Immature natural killer cell (primary cell): Measurements from ENCODE around the gene IGSF6. TPM values are rescaled to one million over a fixed set of nuclear protein-coding genes. Genes with fewer than 3 reads are reported as not detected.
"Not testable (repeated sequence)": the region's sequence is repeated elsewhere in the genome, so short reads cannot be mapped to it uniquely, and the experiment has no call there.

Experiments
- DNase-seq, 3 donors: peaks; one replicate each; pipeline ENCODE4 v3.0.0; 2022; ENCODE audit warnings: mixed read lengths in 1 of 3
- H3K27ac Mint-ChIP-seq, 6 donors: one replicate each; pipeline ENCODE4 v1.8.0; 2020; ENCODE audit warnings: mixed read lengths in 6 of 6, mild to moderate bottlenecking in 5 of 6, inconsistent platforms in 4 of 6, moderate library complexity in 3 of 6
- H3K27me3 Mint-ChIP-seq, 3 donors: one replicate each; pipeline ENCODE4 v1.8.0; 2020 to 2021; ENCODE audit warnings: low read depth in 3 of 3, mild to moderate bottlenecking in 3 of 3, mixed read lengths in 3 of 3, moderate library complexity in 3 of 3, inconsistent platforms in 1 of 3
- H3K36me3 Mint-ChIP-seq, 3 donors: one replicate each; pipeline ENCODE4 v1.8.0; 2020; ENCODE audit warnings: mixed read lengths in 3 of 3, inconsistent platforms in 2 of 3, mild to moderate bottlenecking in 2 of 3
- H3K4me1 Mint-ChIP-seq, 2 donors: one replicate each; pipeline ENCODE4 v1.8.0; 2020; ENCODE audit warnings: inconsistent platforms in 2 of 2, mild to moderate bottlenecking in 2 of 2, mixed read lengths in 2 of 2, moderate library complexity in 1 of 2
- H3K4me3 Mint-ChIP-seq, 5 donors: one replicate each; pipeline ENCODE4 v1.8.0; 2020; ENCODE audit warnings: mild to moderate bottlenecking in 5 of 5, mixed read lengths in 5 of 5, inconsistent platforms in 3 of 5, moderate library complexity in 3 of 5
- H3K9me3 Mint-ChIP-seq, 6 donors: one replicate each; pipeline ENCODE4 v1.8.0; 2020; ENCODE audit warnings: mild to moderate bottlenecking in 6 of 6, mixed read lengths in 6 of 6, inconsistent platforms in 4 of 6, moderate library complexity in 3 of 6
- polyA plus RNA-seq, 3 donors: library from polyadenylated mRNA; unstranded; fragments of 300-500 nt; fragmentation: Illumina TruSeq; gene quantifications; one replicate each; pipeline ENCODE4 v1.2.3, GENCODE V29; 2021

IGSF6 gene
- polyA plus RNA-seq, 3 donors from 2014 or later, result 1.2 to 5.3 (median 5.2) TPM

DNA sequence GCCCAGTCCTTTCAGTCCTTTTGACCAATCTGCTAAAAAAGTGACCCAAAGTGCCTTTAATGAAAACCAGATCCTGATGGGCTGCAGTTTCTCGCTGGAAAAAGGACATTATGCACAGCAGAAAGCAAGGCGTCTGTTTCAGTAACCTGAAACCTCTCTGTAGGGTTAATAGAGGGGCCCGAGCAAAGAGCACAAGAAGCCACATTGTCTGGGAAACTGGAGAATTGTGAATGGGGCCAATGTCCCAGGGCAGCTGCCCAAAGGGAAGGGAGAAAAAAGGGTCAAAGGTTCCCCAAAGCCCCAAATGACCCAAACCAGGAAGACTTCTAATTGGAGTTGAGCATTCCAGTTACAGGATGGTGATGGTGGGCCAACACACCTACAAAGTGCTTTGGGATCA, 14.4 kb upstream of the IGSF6 start:
- Mint-ChIP-seq H3K9me3 (no peaks in the 10 kb centered on the region), H3K4me3 (no peak overlapping the region), H3K36me3 (peaks cover 0 to 8% (median 2%) of the 10 kb centered on the region in 3 donors), H3K4me1 (peaks cover 2 to 6% of the 10 kb centered on the region in 2 donors), H3K27ac (no peak overlapping the region), H3K27me3 (peaks cover 4 to 6% (median 4%) of the 10 kb centered on the region in 3 donors)
- no peak for DNase-seq

DNA sequence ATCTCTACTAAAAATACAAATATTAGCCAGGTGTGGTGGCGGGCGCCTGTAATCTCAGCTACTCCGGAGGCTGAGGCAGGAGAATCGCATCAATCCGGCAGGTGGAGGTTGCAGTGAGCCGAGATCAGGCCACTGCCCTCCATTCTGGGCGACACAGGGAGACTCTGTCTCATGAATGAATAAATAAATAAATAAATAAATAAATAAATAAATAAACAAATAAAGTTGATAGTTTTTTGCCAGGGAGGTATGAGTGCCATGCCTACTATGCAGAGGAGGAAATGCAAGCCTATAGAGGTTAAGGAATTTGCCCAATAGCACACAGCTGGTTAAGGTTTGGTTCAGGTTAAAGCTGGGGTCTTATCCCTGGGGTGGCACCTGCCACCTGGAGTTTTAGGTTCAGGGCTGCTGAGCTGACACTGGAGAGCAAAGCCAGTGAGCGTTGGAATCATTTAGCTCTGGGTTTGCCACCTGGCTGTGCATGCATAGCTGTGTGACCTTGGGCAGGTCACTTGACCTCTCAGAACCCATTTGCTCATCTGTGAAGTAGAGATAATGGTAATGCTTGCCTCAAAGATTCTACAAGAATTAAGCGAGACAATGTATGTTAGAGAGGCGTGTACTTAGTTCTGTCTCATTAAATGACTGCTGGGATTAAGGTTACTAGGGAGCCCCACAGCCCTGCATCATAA, 12.5 kb upstream of the IGSF6 start:
- Mint-ChIP-seq H3K36me3 (peaks cover 0 to 3% (median 2%) of the 10 kb centered on the region in 3 donors), H3K4me1 (peaks cover 13 to 16% of the 10 kb centered on the region in 2 donors), H3K9me3 (no peaks in the 10 kb centered on the region), H3K27me3 (peaks cover 3 to 4% (median 4%) of the 10 kb centered on the region in 3 donors), H3K27ac (no peak overlapping the region), H3K4me3 (no peak overlapping the region)
- DNase-seq, result no peak

DNA sequence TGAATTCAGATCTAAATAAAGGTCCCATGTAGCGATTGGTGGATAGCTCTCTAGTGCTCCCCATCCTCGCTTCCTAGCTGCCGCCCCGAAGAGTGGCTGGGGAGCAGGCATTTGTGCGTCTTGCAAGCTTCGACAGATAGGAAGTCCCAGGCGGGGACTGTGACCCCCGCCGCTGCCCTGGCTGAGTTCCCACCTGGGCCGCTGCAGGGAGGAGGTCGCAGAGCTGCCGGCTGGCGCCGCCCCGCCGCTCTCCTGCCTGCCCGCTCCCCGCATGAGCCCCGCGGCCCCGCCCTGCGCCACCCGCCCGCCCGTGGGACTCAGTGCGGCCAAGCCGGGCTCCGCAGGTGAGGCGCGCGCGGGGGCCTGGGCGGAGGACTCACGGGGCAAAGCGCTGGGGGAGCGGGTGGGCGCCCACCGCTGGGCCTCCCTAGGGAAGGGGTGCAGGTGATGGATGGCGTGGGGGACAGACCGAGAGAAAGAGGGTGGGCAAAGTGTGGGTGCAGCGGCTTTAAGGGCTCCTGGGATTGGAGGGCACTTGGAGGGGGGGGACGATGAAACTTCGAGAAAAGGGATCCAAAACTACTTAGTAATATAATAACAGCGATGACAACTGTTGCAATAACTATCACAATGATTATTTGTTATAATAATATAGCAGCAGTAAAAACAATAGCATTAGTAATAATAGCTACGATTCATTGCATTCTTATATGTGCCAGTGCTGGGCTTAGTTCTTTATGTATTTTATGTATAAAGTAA, 11.7 kb upstream of the IGSF6 start, which contains the start of gene OTOA:
TSS of gene OTOA (plus strand) at position 80 of the 759 bp plus-strand sequence. CDS start 14,547 bp downstream, outside the sequence.
- peaks cover 3 to 4% (median 4%) of the 10 kb centered on the region in 3 donors for H3K27me3 Mint-ChIP-seq
- H3K9me3 Mint-ChIP-seq, result no peaks in the 10 kb centered on the region
- peaks cover 13 to 16% of the 10 kb centered on the region in 2 donors for H3K4me1 Mint-ChIP-seq
- peak within 1 kb of the TSS in 1 of 6 donors; percentile 5 for H3K27ac Mint-ChIP-seq
- no peak for DNase-seq
- peaks cover 0 to 2% (median 0%) of the 10 kb centered on the region in 3 donors for H3K36me3 Mint-ChIP-seq
- H3K4me3 Mint-ChIP-seq, result peak within 1 kb of the TSS; percentile 51 to 77 (median 68)

DNA sequence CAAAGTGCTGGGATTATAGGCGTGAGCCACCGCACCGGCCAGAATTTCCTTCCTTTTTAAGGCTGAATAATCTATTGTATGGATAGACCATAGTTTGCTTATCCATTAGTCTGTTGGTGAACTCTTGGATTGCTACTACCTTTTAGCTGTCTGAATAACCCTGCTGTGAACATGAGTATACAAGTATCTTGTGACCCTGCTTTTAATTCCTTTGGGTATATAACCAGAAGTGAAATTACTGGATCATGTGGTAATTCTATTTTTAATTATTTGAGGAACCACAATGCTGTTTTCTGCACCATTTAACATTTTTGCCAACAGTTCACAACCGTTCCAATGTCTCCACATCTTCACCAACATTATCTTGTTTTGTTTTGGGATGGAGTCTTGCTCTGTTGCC, 6.7 kb upstream of the IGSF6 start:
- Mint-ChIP-seq H3K4me1 (peaks cover 33 to 36% of the 10 kb centered on the region in 2 donors), H3K4me3 (no peak overlapping the region), H3K9me3 (no peaks in the 10 kb centered on the region), H3K27ac (peak overlapping the region in 1 of 6 donors; percentile 28), H3K27me3 (peaks cover 0 to 4% (median under 1%) of the 10 kb centered on the region in 3 donors), H3K36me3 (peaks cover 5 to 7% (median 6%) of the 10 kb centered on the region in 3 donors)
- no peak for DNase-seq

DNA sequence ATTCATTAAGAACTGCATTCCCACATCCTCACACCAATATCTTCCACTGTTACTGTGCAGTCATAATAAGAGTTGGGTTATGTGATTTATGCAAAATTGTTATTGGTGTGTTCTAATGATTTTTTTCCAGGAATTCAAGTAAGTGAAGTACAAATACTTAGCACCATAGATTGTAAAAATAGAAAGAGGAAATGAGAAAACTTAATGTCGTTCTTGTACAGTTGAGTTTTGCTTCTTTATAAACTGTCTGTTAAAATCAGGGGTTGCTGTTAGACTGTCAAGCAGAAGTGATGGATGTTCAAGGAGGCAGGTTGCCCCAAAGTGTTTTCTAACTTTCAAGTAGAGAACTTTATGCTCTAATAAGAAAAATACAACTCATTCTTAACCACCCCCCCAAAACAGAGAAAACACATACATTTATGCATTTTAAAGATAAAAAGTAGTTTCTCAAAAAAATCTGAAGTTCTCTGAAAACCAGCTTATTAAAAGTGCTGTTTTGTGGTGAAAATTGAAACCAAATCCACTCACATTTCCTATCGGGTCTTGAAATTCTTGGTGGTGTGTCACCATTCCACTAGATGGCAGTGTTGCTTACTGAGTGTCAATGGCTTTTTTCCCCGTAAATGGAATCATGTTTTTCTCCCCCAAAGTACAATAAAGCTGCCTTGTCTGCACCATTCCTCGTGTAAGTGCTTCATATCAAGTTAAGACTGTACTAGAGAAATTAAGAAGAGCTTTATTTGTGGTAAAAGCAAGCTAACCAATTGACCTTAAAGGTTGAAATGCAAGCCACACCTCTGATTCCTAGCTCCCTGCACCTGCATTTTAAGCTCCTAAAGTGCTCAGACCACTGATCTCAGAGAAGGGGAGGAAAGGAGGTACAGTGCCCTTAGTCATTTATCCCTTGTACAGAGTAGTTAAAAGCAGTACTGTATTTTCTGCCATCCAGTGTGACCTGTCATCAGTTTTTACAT, 4.7 kb upstream of the IGSF6 start:
- DNase-seq, result peak; percentile 50 to 63 (median 61)
- Mint-ChIP-seq H3K27me3 (peaks cover 0 to 2% (median 0%) of the 10 kb centered on the region in 3 donors), H3K36me3 (peaks cover 5 to 7% (median 6%) of the 10 kb centered on the region in 3 donors), H3K27ac (peak overlapping the region; percentile 48 to 83 (median 67)), H3K4me1 (peaks cover 34 to 36% of the 10 kb centered on the region in 2 donors), H3K4me3 (peak overlapping the region; percentile 15 to 78 (median 50)), H3K9me3 (no peaks in the 10 kb centered on the region)

DNA sequence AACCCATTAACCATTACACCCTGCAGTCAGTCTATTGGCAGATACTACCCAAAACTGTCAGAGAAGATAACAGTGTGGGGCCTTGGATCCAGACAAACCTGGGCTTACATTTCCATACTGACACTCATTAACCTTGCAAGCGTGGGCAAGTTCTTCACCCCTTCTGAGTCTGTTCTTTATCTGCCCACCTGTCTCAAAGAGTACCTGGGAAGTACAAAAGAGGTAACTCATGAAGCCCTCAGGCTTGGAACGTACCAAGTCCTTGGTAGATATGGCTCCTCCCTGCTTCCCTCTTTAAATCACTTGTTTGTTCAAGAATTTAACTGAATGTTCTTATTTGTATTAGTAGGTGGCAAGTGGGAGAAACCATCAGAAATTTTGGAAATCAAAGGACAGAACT, 2.5 kb upstream of the IGSF6 start:
- no peaks in the 10 kb centered on the region for H3K9me3 Mint-ChIP-seq
- H3K4me1 Mint-ChIP-seq, result peaks cover 23 to 26% of the 10 kb centered on the region in 2 donors
- H3K27ac Mint-ChIP-seq, result peak overlapping the region in 2 of 6 donors; percentile 12 to 32
- H3K27me3 Mint-ChIP-seq, result peaks cover 0 to 2% (median 0%) of the 10 kb centered on the region in 3 donors
- peaks cover 5 to 7% (median 6%) of the 10 kb centered on the region in 3 donors for H3K36me3 Mint-ChIP-seq
- no peak overlapping the region for H3K4me3 Mint-ChIP-seq
- DNase-seq, result no peak

DNA sequence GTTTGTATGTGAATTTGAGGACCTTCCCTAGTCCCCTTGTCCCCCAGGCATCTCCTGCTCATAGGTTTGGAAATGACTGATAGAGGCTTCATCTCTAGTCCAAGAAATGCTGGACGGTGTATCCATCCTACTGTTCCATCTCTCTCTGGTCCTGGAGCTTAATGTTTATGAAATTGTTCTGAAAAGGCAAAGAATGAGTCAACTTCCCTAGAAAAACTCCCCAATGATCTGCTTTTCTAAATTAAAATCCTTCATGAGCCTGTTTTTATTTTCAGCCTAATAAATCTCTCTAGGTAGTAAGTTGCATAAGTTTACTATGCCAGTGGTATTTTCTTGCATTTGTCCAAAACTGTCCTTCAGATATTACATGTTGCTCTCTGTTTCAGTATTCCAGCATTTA, 2.1 kb upstream of the IGSF6 start:
- H3K27me3 Mint-ChIP-seq, result peaks cover 0 to 2% (median 0%) of the 10 kb centered on the region in 3 donors
- H3K4me1 Mint-ChIP-seq, result peaks cover 23 to 26% of the 10 kb centered on the region in 2 donors
- H3K27ac Mint-ChIP-seq, result peak overlapping the region in 3 of 6 donors; percentile 12 to 31 (median 15)
- no peak overlapping the region for H3K4me3 Mint-ChIP-seq
- peaks cover 5 to 7% (median 6%) of the 10 kb centered on the region in 3 donors for H3K36me3 Mint-ChIP-seq
- H3K9me3 Mint-ChIP-seq, result no peaks in the 10 kb centered on the region
- DNase-seq, result no peak

DNA sequence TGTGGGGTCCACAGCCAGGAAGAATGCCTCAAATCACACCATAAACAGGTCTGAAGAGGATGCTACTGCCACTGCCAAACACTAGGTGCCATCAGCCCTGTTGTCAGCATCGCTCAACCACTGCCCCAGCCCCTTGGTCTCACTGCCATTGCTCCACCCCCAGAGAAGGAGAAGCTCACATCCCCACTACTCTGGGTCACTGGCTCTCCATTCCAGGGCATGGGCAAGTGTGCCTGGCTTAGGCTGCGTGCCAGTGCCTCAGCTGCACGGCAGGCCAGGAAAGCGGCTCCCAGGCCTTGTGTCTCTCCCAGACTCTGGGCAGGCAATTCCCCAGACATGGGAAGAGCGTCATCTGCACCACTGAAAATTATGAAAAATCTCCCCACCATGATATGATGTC, 1.2 kb upstream of the IGSF6 start:
- Mint-ChIP-seq H3K9me3 (no peaks in the 10 kb centered on the region), H3K4me3 (no peak overlapping the region), H3K27me3 (peaks cover 0 to 2% (median 0%) of the 10 kb centered on the region in 3 donors), H3K27ac (no peak overlapping the region), H3K4me1 (peaks cover 26 to 30% of the 10 kb centered on the region in 2 donors), H3K36me3 (peaks cover 5 to 7% (median 6%) of the 10 kb centered on the region in 3 donors)
- no peak for DNase-seq

DNA sequence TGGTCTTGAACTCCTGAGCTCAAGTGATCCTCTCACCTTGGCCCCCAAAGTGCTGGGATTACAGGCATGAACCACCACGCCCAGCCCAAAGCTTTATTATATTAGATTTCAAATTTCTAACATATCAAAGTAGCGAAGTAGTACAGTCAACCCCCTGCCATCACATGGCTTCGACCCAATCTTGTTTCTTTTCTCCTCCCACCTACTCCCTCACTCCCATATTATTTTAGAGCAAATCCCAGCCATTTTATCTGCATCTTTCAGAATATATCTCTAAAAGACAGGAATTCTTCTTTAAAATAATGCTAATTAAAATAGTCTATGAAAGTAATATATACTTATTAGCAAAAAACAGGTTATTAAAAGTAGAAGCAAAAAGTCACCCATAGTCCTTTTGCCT, 893 bp downstream of the IGSF6 start:
- Mint-ChIP-seq H3K4me1 (peaks cover 27 to 33% of the 10 kb centered on the region in 2 donors), H3K9me3 (no peaks in the 10 kb centered on the region), H3K36me3 (peaks cover 0 to 7% (median 5%) of the 10 kb centered on the region in 3 donors), H3K4me3 (no peak overlapping the region), H3K27me3 (peaks cover 2 to 6% (median 5%) of the 10 kb centered on the region in 3 donors), H3K27ac (peak overlapping the region in 3 of 6 donors; percentile 18 to 52 (median 51))
- DNase-seq, result no peak

DNA sequence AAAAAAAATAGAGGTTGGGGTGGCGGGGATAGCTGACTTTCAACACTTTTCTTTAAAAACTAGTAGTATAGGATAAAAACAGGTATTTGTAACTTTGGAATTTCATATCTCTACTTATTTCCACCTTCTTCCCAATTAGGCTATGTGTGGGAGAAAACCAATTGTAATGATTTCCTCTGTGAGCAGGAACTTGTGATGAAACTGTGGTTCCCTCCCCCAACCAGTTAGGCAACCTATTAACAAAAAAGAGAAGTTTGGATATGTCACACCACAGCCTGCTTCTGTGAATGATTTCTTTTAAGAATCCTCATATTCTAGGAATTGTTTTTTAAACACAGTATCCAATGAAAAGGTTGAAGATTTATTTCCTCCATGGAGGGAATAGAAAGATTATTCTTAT, 1.9 kb downstream of the IGSF6 start:
- no peak overlapping the region for H3K4me3 Mint-ChIP-seq
- H3K27me3 Mint-ChIP-seq, result peaks cover 3 to 8% (median 8%) of the 10 kb centered on the region in 3 donors
- H3K36me3 Mint-ChIP-seq, result peaks cover 0 to 5% (median 4%) of the 10 kb centered on the region in 3 donors
- no peaks in the 10 kb centered on the region for H3K9me3 Mint-ChIP-seq
- peak overlapping the region in 2 of 6 donors; percentile 30 to 36 for H3K27ac Mint-ChIP-seq
- H3K4me1 Mint-ChIP-seq, result peaks cover 34 to 40% of the 10 kb centered on the region in 2 donors
- DNase-seq, result no peak

DNA sequence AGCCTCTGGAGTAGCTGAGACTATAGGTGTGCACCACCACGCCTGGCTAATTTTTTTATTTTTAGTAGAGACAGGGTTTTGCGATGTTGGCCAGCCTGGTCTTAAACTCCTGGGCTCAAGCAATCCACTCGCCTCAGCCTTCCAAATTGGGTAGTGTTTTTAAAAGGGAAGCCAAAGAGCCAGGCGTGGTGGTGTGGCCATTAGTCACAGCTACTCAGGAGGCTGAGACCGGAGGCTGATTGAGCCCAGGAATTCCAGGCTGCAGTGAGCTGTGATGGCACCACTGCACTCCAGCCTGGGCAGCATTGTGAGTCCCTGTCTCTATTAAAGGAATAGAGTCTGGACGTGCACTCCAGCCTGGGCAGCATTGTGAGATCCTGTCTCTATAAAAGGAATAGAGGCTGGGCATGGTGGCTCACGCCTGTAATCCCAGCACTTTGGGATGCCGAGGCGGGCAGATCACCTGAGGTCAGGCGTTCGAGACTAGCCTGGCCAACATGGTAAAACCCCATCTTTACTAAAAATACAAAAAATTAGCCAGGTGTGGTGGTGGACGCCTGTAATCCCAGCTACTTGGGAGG, 2.5 kb downstream of the IGSF6 start:
- H3K4me1 Mint-ChIP-seq, result peaks cover 40 to 46% of the 10 kb centered on the region in 2 donors
- peaks cover 6 to 12% (median 11%) of the 10 kb centered on the region in 3 donors for H3K27me3 Mint-ChIP-seq
- not testable (repeated sequence) for H3K4me3 Mint-ChIP-seq, H3K9me3 Mint-ChIP-seq, H3K27ac Mint-ChIP-seq, H3K36me3 Mint-ChIP-seq, DNase-seq

DNA sequence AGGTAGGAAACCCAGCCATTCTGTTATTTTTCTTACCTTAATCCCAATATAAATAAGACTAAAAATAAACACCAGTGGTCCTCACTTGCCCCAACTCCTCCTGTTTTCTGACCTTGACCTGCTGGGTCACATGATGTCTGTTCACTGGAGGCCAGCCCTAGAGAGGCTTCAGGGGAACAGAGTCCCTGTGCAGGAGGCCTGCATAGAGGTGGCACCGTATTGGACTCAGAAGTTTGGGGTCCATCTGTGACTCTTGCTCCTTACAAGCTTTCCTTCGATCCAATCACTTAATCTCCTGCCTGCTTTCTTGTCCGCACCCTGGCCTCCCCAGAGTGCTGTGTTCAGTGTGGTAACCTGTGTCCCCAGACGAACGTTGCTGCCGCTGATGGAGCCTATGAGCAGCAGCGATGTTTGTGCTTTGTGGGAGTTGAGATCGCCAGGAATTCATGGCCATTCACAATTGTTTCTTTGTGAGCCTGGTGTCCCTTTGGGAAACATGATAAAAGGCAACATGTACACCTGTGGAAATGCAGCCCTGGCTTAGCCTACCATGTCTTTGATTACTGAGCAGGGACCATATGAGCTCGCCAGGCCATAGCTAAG, 4.7 kb downstream of the IGSF6 start:
- no peaks in the 10 kb centered on the region for H3K36me3 Mint-ChIP-seq
- no peaks in the 10 kb centered on the region for H3K9me3 Mint-ChIP-seq
- peak overlapping the region; percentile 94 to 97 (median 96) for H3K27ac Mint-ChIP-seq
- peaks cover 55% of the 10 kb centered on the region in 2 donors for H3K4me1 Mint-ChIP-seq
- H3K4me3 Mint-ChIP-seq, result peak overlapping the region in 2 of 5 donors; percentile 26 to 61
- H3K27me3 Mint-ChIP-seq, result peaks cover 4 to 12% (median 11%) of the 10 kb centered on the region in 3 donors
- DNase-seq, result no peak
